Vagina (tissue), 2 donors: ENCODE results near the gene UQCC2.

Experiments used
- POLR2A ChIP-seq, 2 donors: fragments of 450-650 bp; IDR thresholded peaks; one replicate each; pipeline ENCODE4 v1.6.1; 2017; ENCODE audit warnings: antibody characterized with exemption in 2 of 2, mild to moderate bottlenecking in 2 of 2, moderate library complexity in 2 of 2
- POLR2AphosphoS5 ChIP-seq, 2 donors: sonication (generic); formaldehyde crosslinking; IDR thresholded peaks; one replicate each; pipeline ENCODE4 v1.9.0; 2017; ENCODE audit warnings: antibody characterized with exemption in 2 of 2, mild to moderate bottlenecking in 2 of 2, low read depth in 1 of 2; ENCODE audit not compliant: insufficient read depth in 1 of 2
- TF ChIP-seq, protein P1 (sequence below), 3 experiments: fragments of 450-650 bp in 2 of 3; fragments of 200-600 bp in 1 of 3; sonication (generic) in 1 of 3; IDR thresholded peaks; one replicate each; pipeline ENCODE4 v1.5.1; 2017 to 2019; ENCODE audit warnings: antibody characterized with exemption in 3 of 3, mild to moderate bottlenecking in 2 of 3, moderate library complexity in 2 of 3

DNA sequence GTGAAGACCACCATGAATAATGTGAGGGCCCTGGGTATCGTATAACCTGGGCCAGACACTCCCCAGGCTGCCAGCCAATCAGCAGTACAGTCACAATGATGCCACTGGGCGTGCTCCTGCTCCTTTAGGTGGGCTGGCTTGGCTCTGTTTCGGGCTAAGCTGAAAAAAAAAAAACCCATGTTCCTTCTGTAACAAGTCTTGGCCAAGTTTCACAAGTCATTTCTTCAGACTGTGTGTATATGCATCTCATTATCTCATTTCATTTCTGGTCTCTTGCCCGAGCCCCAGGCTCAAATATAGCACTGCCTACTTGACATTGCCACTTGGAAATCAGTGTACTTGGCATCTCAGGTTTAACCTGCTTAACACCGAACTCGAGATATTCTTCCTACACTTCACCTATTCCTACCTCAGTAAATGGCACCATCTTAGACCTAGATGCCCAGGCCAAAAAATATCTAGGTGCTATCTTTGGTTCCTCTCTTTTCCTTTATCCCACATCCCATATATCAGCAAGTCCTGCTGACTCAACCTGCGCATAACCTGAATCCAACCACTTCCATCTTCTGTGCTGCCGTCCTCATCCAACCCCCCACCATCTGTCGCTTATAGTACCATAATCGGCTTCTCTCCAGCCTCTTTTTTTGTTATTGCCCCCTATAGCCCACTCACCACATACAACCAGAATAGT is 1.8 kb downstream of the UQCC2 start:
- no peak for TF ChIP-seq POLR2A (IDR thresholded peaks at IDR 0.05)
- TF ChIP-seq, protein P1, sequence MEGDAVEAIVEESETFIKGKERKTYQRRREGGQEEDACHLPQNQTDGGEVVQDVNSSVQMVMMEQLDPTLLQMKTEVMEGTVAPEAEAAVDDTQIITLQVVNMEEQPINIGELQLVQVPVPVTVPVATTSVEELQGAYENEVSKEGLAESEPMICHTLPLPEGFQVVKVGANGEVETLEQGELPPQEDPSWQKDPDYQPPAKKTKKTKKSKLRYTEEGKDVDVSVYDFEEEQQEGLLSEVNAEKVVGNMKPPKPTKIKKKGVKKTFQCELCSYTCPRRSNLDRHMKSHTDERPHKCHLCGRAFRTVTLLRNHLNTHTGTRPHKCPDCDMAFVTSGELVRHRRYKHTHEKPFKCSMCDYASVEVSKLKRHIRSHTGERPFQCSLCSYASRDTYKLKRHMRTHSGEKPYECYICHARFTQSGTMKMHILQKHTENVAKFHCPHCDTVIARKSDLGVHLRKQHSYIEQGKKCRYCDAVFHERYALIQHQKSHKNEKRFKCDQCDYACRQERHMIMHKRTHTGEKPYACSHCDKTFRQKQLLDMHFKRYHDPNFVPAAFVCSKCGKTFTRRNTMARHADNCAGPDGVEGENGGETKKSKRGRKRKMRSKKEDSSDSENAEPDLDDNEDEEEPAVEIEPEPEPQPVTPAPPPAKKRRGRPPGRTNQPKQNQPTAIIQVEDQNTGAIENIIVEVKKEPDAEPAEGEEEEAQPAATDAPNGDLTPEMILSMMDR (IDR thresholded peaks at IDR 0.05): no peak
- no peak for TF ChIP-seq POLR2AphosphoS5 (IDR thresholded peaks at IDR 0.05; ENCODE audit: insufficient read depth in 1 of 2, low read depth in 1 of 2)
